Measurements from ENCODE around the gene SNX13.

The SNX13 gene

GRCh38 chr7:17772581-17773288 lies 167.6 kb downstream of the SNX13 start:
- no peak for DNase-seq

- no peak for DNase-seq
These were observed 168.3 kb downstream of the SNX13 start for GRCh38 chr7:17771901-17772408.

GRCh38 chr7:17770710-17771375 lies 169.5 kb downstream of the SNX13 start:
- DNase-seq: no peak

- DNase-seq: peak; percentile 56
These were observed 170.4 kb downstream of the SNX13 start for GRCh38 chr7:17769918-17770317.

- no peak for DNase-seq
These were observed 182.3 kb downstream of the SNX13 start for GRCh38 chr7:17758008-17758407.

GRCh38 chr7:17746020-17746530 lies 194.2 kb downstream of the SNX13 start:
- DNase-seq: no peak

- DNase-seq: no peak
These were observed 194.7 kb downstream of the SNX13 start for GRCh38 chr7:17745610-17746009.

- no peak for DNase-seq
These were observed 197.0 kb downstream of the SNX13 start for GRCh38 chr7:17743316-17743715.

- no peak for DNase-seq
These were observed 198.9 kb downstream of the SNX13 start for GRCh38 chr7:17741426-17741825.

All from DMS 273 treated with DMSO at 0.1 percent for 48 hours (cell line).